Neural cell (in vitro differentiated cells): ENCODE results near the gene CNTF. TPM values are rescaled to one million over a fixed set of nuclear protein-coding genes. Genes with fewer than 3 reads are reported as not detected.

Experiments used
- H2AFZ ChIP-seq: fragments of 200-600, 300-800 bp; sonication (generic), shearing (Covaris generic); 2 replicates; pipeline ENCODE4 v1.6.0; 2014; ENCODE audit warnings: low read depth, mild to moderate bottlenecking, antibody characterized with exemption, low read length, moderate library complexity
- H3F3A ChIP-seq: fragments of 200-600 bp; shearing (Covaris generic); 2 replicates; pipeline ENCODE4 v1.6.1; 2016; ENCODE audit warnings: mild to moderate bottlenecking, moderate library complexity, mixed read lengths, antibody characterized with exemption, low read length; ENCODE audit not compliant: insufficient read depth, poor library complexity, severe bottlenecking
- H3K27ac ChIP-seq: fragments of 200-600, 300-800 bp; sonication (generic), shearing (Covaris generic); 2 replicates; pipeline ENCODE4 v1.5.1; 2014; ENCODE audit warnings: mild to moderate bottlenecking, low read length, moderate library complexity
- H3K27me3 ChIP-seq: fragments of 300-800, 200-600 bp; sonication (generic), shearing (Covaris generic); 2 replicates; pipeline ENCODE4 v1.6.0; 2014; ENCODE audit warnings: mild to moderate bottlenecking, low read depth, low read length, moderate library complexity; ENCODE audit not compliant: insufficient read depth
- H3K36me3 ChIP-seq: fragments of 300-800, 200-600 bp; sonication (generic), shearing (Covaris generic); 2 replicates; pipeline ENCODE4 v1.5.1; 2014; ENCODE audit warnings: mild to moderate bottlenecking, antibody characterized with exemption, low read length, moderate library complexity; ENCODE audit not compliant: insufficient read depth
- H3K4me2 ChIP-seq: fragments of 300-800, 200-600 bp; sonication (generic), shearing (Covaris generic); 2 replicates; pipeline ENCODE4 v1.6.0; 2014; ENCODE audit warnings: mild to moderate bottlenecking, low read length
- H3K4me3 ChIP-seq: fragments of 300-800, 200-600 bp; sonication (generic), shearing (Covaris generic); 2 replicates; pipeline ENCODE4 v1.5.1; 2014; ENCODE audit warnings: mild to moderate bottlenecking, low read length, moderate library complexity
- H3K79me2 ChIP-seq: fragments of 200-600 bp; shearing (Covaris generic); replicated peaks from 2 replicates; pipeline ENCODE4 v1.6.0; 2014; ENCODE audit warnings: mild to moderate bottlenecking, low read length, moderate library complexity; ENCODE audit not compliant: insufficient read depth
- H3K9ac ChIP-seq: fragments of 300-800, 200-600 bp; sonication (generic), shearing (Covaris generic); 2 replicates; pipeline ENCODE4 v1.6.1; 2016; ENCODE audit warnings: mild to moderate bottlenecking, low read length, mixed read lengths
- H3K9me2 ChIP-seq: fragments of 200-600 bp; shearing (Covaris generic); 2 replicates; pipeline ENCODE4 v1.6.1; 2016; ENCODE audit warnings: mild to moderate bottlenecking, low read length, mixed read lengths; ENCODE audit not compliant: insufficient read depth
- H3K9me3 ChIP-seq: fragments of 200-600, 300-800 bp; sonication (generic), shearing (Covaris generic); 2 replicates; pipeline ENCODE4 v1.6.1; 2016; ENCODE audit warnings: mild to moderate bottlenecking, mixed run types, low read length, moderate library complexity, mixed read lengths
- H4K20me1 ChIP-seq: fragments of 200-600 bp; shearing (Covaris generic); 2 replicates; pipeline ENCODE4 v1.6.1; 2016; ENCODE audit warnings: mild to moderate bottlenecking, mixed run types; ENCODE audit not compliant: insufficient read depth
- CTCF ChIP-seq: fragments of 450-650 bp; IDR thresholded peaks from 2 replicates; pipeline ENCODE4 v1.5.1; 2014; ENCODE audit warnings: antibody characterized with exemption, mild to moderate bottlenecking, moderate library complexity; ENCODE audit not compliant: poor library complexity, severe bottlenecking
- EP300 ChIP-seq: fragments of 450-650 bp; conservative IDR thresholded peaks from 2 replicates; pipeline ENCODE4 v1.6.1; 2014; ENCODE audit warnings: antibody characterized with exemption, mild to moderate bottlenecking, moderate library complexity; ENCODE audit not compliant: poor library complexity, severe bottlenecking
- EZH2 ChIP-seq: fragments of 200-600, 300-800 bp; shearing (Covaris generic), sonication (generic); IDR thresholded peaks from 2 replicates; pipeline ENCODE4 v1.6.1; 2014; ENCODE audit warnings: antibody characterized with exemption, low read length, borderline replicate concordance, mild to moderate bottlenecking; ENCODE audit not compliant: insufficient read depth, poor library complexity, severe bottlenecking
- MXI1 ChIP-seq: fragments of 450-650 bp; conservative IDR thresholded peaks from 2 replicates; pipeline ENCODE4 v1.6.1; 2014; ENCODE audit warnings: antibody characterized with exemption, mild to moderate bottlenecking; ENCODE audit not compliant: poor library complexity, severe bottlenecking
- POLR2AphosphoS5 ChIP-seq: IDR thresholded peaks from 2 replicates; pipeline ENCODE4 v1.6.1; 2012
- RAD21 ChIP-seq: fragments of 450-650 bp; conservative IDR thresholded peaks from 2 replicates; pipeline ENCODE4 v1.6.1; 2014; ENCODE audit warnings: antibody characterized with exemption, mild to moderate bottlenecking, moderate library complexity
- REST ChIP-seq: IDR thresholded peaks from 2 replicates; pipeline ENCODE4 v1.6.1; 2012; ENCODE audit warnings: borderline replicate concordance
- SMC3 ChIP-seq: fragments of 450-650 bp; conservative IDR thresholded peaks from 2 replicates; pipeline ENCODE4 v1.6.1; 2014; ENCODE audit warnings: antibody characterized with exemption, mild to moderate bottlenecking, moderate library complexity; ENCODE audit not compliant: poor library complexity
- TAF1 ChIP-seq: IDR thresholded peaks from 2 replicates; pipeline ENCODE4 v1.6.1; 2012; ENCODE audit warnings: low read depth
- polyA plus RNA-seq: library from polyadenylated mRNA; depleted of rRNA; stranded (reverse); fragments of >200 nt; gene quantifications from 2 replicates; pipeline ENCODE4 v1.2.3, GENCODE V29; 2014

CNTF gene
- polyA plus RNA-seq, 1 donor from 2014 or later = 2.3 TPM

- Histone ChIP-seq H3F3A (no peaks in the 10 kb centered on the region), H3K4me2 (no peak overlapping the region), H4K20me1 (no peaks in the 10 kb centered on the region), H3K79me2 (no peaks in the 10 kb centered on the region), H3K36me3 (no peaks in the 10 kb centered on the region), H3K9ac (no peak overlapping the region), H3K9me2 (no peaks in the 10 kb centered on the region), H3K4me3 (no peak overlapping the region), H2AFZ (no peak overlapping the region), H3K27me3 (no peaks in the 10 kb centered on the region), H3K27ac (no peak overlapping the region), H3K9me3 (no peaks in the 10 kb centered on the region)
- TF ChIP-seq REST = no peak
- TF ChIP-seq POLR2AphosphoS5 = no peak
- no peak for TF ChIP-seq EZH2
- no peak for TF ChIP-seq SMC3
- TF ChIP-seq EP300 = no peak
- TF ChIP-seq CTCF = no peak
- no peak for TF ChIP-seq MXI1
- TF ChIP-seq RAD21 = no peak
- no peak for TF ChIP-seq TAF1
Observed at GRCh38 chr11:58656348-58656747, 33.9 kb downstream of the CNTF start.

GRCh38 chr11:58658623-58659022 lies 36.2 kb downstream of the CNTF start:
- Histone ChIP-seq H3K9ac (no peak overlapping the region), H3F3A (no peaks in the 10 kb centered on the region), H2AFZ (no peak overlapping the region), H3K4me2 (no peak overlapping the region), H3K36me3 (no peaks in the 10 kb centered on the region), H3K79me2 (no peaks in the 10 kb centered on the region), H3K4me3 (no peak overlapping the region), H3K9me3 (no peaks in the 10 kb centered on the region), H3K9me2 (no peaks in the 10 kb centered on the region), H3K27me3 (no peaks in the 10 kb centered on the region), H3K27ac (no peak overlapping the region), H4K20me1 (no peaks in the 10 kb centered on the region)
- TF ChIP-seq CTCF (no peak), REST (no peak), EP300 (no peak), EZH2 (no peak), MXI1 (no peak), POLR2AphosphoS5 (no peak), TAF1 (no peak), RAD21 (no peak), SMC3 (no peak)
